ENCODE results near the gene ZMIZ1.

ZMIZ1 gene

DNA sequence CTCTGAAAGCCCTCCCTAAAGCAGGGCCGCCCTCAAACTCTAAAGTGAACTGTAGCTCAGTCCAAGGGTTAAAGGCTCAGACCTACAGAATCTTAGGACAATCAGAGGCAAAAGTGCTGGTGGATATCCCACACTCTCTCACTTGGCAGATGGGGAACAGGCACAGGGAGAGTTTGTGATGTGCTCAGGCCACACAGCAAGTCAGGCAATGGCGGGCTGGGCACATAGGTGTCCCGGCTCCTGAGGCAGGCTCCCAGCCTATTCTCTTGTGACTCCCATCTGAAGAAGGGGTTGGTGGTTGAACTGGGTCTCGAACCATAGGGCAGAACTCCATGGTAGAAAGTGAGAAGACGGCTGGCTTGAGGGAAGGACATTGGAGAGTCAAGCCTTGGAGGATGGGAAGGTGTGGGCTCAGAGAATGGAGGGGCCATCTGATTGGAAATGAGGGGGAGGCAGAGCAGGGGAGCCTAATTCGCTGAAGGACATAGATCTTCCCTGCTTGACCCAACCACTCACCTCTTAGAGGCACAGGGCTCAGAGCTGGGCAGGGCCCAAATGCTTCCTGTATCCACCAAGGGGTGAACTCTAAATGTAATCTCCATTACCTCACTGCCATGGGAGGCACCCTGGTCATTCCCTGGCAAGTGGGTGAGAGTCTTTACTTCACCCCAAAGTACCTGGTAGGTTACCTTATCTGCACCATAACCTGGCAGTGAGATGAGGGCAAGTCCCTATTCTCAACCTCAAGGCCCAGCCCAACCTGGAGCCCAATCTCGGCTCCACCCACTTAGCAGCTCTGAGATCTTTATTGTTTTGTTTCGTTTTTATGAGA lies 4.9 kb upstream of the ZMIZ1 start:
- DNase-seq (ENCODE audit: low read depth), result no peak

DNA sequence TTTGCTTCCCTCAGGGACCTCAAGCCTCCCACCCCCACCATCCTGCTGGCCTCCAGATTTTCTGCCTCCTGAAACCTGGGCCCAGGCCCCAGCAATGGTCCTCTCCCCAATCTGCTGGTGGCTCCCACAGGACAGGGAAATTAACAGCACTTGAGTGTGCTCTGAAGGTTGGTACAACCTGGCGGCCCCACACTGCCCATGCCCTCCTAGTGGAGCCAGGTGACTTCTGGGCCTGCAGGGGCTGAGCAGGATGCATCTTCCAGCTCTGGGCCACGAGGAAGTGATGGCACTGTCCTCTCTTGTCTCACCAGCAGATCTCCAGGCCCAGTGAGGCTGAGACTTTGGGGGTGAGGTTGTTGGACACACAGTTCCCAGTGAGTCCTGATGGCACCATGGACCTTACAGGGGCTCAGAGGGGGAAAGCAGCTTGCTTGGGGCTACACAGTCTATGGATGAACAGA lies 3.6 kb upstream of the ZMIZ1 start:
- no peak for DNase-seq (ENCODE audit: low read depth)

DNA sequence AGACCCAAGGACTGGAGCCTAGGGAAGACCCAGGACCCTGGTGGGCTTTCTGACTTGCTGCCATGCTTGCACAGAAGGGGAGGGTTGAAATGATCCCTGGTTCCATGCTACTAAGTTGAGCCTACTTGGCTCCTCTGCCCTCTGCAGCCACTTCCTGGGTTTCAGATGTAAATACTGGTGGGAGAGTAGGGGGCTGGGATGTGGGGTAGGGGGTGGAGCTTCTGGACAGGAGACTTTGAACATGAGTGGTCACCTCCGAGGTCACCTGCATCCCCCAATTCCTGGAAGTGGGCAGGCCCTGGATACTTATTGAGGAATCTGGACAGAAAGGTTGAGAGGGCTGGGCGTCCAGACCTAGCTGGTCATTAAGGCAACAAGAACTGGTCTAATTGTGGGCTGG lies 2.9 kb upstream of the ZMIZ1 start:
- no peak for DNase-seq (ENCODE audit: low read depth)

DNA sequence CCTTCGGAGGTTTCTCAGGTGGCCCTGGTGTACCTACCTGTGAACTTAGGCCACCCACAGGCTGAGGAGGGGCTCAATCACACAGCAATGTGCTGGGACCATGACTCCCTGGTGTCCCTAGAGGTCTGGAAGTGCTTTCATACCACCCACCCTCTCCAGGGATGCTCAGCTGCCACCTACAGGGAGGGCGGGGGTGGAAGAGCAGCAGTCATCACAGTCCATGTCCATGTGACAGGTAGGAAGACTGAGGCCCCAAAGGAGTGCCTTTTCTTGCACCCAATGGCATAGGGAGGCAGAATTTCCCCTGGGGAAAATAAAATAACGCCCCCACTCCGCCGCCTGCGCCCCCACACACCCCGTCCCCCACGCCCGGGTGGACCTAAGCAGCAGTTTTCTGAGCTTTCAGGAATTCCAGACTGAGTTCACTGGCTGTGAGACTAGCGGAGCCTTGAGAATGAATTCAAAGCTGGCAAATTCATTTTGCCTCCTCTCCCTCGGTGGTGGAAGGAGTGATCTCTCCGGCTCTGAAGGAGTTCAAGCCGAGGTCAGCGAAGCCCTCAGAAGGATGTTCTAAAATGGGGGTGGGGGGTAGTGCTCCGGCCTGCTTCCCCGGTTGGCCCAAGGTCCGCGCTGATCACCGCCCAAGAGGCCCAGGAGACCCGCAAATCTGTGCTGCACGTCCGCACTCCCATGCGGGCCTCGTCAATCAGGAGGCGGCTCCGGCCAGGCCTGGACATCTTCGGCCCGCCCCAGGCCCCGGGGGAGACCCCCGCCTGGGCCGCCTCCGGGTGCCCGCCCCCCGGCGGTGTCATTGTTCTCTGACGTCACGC lies 2.1 kb upstream of the ZMIZ1 start:
- DNase-seq (ENCODE audit: low read depth), result no peak

DNA sequence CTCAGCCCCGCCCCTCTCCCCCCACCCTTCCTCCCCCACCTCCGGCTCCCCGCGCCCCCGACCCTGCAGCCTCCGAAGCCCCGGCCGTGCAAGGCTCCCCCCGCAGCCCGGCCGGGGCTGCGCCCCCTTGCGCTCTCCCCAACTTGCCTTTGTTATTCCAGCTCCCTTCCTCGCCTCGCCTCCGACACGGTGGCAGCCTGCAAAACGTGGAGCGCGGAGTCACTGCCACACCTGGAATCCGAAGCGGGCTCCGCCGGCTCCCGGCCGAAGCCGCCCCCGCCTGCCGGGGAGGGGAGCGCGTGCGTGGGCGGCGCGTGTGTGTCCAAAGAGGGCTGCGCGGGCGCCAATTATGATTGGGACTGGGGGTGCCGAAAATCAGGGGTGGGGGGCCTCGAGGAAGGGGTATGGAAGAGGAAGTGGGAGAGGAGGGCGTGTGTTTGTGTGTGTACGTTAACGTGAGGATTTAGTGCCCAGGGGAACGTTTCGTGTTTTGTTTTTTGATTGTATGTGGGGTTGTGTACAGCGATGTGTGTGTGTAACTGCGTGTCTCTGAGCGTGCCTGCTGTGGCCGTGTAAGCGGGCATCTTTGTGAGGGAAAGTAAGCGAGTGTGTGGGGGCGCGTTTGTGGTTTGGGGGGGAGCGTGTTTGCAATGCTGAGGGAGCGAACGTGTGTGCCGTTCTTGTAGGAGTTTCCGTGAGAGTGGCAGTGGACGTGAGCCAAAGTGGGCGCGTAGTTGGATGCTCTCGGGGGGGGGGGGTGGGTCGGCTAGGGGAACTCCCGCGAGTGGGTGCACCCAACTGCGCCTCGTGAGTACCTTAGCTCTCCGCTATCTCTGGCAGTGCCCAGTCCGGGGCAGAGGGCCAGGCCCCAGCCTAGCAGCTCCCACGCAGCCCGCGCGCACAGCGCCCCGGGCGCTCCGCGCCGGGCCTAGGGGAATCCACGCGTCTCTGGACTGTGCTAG lies 1.2 kb upstream of the ZMIZ1 start:
- peak; percentile 75 for DNase-seq (ENCODE audit: low read depth)

DNA sequence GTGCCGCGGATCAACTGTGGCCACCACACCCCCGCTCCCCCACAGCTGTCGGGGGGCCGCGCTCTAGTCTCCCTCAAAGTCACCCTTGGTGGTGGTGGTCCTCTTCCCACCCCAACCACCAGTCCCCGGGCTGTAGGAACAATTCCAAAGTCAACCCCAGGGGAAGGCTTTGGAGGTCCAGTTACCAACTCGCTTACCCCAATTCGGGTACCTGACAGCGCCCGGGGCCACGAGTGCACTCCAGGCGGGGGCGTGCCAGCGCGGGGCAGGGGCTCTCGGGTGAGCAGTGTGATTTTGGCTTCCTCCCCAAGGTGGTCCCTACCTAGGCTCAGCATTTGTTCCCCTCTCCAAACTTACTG lies 584 bp upstream of the ZMIZ1 start:
- DNase-seq (ENCODE audit: low read depth), result no peak

DNA sequence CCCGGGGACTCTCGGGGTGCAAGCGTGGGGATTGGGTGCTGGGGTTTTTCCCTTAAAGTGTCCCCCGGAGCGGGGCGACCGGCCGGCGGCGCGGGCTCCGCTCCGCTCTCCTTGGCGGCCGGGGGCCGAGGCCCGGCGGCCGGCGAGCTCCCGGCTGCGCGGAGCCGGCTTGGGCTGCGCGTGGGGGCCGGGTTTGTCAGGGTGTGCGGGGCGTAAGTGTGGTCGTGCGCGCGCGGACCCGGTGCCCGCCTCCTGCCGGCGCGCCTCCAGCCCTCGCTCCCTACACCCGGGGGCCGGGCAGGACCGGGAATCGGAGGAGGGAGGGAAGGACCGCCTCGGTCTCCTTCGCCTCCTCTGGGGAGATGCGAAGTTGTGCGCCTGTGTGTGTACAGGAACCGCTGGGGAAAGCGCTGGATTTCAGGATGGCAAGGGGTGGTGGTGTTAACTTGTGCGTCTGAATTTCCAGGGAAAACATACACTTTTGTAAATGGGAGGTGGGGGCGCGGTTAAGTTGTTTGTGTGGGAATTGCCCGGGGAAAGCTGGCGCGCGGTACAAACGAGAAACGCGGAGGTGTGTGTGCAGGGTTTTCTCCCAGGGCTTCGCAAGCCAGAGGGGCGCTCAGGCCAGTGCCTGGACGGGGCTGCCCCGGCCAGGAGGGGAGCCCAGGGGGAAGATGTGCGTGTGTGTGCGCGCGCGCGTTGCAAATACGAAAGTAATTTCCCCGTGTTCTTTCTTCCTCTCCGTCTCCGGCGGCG lies 737 bp downstream of the ZMIZ1 start:
- DNase-seq (ENCODE audit: low read depth), result no peak

DNA sequence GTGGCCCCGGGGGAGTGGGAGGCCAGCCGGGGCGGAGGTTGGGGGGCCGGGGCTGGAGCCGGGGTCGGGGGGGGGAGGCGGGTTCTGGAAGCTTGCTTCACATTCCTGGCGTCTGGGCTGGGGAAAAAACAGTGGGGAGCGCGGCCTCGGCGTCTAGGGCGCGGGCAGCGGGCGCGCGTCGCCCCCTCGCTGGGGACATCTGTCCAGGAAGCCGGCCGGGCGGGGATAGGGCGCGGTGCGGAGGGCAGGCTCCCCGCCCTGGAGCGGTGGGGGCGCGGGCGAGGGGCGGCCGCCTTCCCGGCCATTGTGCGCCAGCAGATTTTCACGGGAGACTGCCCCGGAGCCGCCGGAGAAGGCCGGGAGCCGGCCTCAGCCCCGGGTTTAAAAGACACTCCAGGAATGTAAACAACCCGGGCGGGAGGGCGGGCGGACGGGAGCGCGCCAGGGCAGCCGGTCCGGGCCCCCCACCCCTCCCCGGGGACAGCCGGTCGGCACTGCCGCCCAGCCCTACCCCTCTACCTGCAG lies 1.4 kb downstream of the ZMIZ1 start:
- no peak for DNase-seq (ENCODE audit: low read depth)

DNA sequence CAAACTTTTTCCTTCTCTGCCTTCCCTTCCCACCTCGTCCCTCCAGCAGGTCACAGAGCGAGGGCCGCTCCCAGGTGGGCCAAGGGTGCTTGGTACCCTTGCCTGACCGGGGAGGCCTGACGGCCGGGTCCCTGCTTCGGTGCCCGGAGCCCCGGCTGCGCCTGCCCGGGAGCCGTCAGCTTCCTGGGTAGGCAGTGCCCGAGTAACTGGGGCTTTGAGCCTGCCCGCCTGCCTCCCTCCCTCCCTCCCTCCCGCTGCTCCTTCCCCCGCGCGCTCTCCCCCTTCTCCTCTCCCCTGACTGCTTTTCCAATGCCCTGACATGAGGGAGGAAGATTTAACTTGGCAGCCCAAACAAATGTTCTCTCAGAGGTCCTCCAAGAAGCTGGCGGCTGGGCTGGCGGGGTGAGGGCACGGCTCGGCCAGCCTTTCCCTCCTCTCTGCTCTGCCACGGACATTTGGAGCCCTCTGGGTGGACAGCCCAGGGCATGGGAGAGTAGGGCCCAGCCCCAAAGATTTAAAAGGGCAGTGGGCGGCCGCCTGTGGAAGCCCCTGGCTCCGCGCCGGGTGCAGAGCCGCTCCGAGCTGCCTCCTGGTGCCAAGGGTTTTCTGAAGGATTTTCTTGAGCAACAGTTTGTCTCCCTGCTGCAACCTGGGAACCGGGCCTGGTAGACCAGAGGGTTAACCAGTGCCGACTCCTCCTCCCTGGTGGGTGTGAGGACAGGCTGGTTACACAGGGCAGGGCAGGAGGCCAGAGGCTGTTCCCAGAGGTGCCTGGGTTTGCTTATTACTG lies 2.0 kb downstream of the ZMIZ1 start:
- DNase-seq (ENCODE audit: low read depth), result no peak

DNA sequence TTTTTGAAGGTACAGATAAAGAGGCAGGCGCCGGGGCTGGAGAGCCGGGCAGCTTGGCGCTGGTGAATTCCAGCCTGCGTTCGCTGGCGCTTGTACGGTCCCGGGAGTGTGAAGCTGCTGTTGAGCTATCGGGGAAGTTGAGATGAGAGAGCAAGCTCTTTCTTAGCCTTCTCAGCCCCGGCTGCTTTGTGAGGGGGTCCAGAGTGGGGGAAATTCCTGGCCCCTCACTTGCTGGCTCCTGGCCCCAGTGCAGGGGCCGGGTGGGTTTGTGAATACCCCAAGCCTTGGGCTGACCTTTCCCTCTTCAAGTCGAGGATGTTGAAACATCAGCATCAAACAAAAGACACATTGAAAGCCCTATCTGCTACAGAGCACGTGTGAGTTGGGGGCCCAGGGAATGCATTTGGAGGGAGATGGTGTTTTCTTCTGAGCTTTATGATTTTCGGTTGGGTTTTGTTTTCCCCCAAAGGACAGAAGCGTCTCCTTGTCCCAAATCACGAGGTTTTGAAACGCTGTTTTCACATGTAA lies 2.7 kb downstream of the ZMIZ1 start:
- DNase-seq (ENCODE audit: low read depth), result no peak

DNA sequence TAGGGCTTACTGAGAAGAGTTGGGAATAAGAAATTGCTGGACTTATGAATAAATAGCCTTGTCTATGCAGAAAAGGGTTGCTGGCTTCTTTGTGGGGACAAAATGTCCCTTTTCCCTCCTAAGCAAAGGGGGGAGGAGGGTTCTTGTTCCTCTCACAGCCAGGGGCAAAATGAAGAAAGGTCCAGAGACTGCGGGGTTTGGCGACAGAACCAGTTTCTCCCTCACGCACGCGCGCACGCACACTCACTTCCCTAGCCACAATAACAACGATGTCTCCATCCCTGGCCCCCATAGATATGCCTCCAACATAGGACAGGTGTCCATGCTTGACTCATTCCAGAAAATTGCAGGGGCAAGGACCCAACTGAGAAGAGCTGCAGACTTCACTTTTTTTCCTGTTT lies 3.3 kb downstream of the ZMIZ1 start:
- DNase-seq (ENCODE audit: low read depth), result no peak

DNA sequence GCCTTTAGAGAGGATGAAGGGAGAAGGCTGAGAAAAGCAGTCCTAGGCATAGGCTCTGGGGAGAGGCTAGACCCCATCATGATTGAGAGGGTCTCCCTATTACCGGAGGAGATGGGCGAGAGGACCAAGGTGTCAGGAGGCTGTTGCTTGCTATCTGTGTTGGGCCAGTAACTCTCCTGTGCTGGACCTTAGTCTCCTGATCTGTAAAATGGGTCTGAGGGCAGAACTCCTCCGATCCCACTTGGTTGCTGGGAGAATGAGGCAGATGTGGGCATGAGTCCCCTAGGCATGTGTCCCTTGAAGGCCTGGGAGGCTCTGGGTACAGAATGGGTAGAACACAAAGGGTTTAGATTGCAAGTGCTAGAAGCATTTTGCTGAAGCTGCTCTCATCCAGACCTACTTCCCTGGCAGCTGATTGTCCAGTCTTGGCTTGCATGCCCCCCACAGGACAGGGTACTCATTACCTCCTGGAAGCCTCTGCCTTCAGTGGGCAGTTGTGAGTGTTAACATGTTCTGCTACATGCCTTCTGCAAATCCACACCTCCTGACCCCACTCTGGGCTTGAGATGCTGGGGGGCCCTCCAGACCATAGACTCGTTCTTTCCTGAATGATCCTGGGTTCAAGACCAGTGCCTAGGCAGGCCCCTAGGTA lies 4.4 kb downstream of the ZMIZ1 start:
- no peak for DNase-seq (ENCODE audit: low read depth)

DNA sequence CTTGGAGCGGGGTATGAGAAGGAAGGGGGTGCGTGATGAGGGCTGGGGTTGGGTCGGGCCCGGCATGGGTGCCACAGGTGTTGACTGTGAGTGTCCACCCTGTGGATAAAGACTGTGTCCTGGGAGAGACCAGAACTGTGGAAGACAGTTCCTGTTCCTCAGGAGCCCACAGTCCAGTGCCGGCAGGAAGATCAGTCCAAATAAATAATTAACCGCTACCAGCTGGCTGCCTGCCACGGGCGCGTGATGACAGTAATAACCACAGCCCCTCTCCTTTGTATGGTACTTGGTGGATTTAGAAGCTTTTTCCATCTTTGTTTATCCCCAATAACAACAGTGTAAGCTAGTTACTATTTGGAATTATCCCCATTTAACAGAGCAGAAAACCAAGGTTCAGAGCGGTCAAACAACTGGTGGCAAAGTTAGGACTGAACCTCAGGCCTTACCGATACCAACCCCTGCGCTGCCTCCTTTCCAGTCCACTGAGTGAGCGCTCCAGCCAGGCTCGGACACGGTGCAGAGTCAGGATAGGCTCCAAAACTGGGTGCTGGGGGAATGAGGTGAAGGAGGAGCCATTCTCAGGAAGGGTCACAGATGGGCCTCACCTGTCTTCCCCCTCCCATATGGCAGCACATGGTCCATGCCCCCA lies 5.1 kb downstream of the ZMIZ1 start:
- DNase-seq (ENCODE audit: low read depth), result no peak

DNA sequence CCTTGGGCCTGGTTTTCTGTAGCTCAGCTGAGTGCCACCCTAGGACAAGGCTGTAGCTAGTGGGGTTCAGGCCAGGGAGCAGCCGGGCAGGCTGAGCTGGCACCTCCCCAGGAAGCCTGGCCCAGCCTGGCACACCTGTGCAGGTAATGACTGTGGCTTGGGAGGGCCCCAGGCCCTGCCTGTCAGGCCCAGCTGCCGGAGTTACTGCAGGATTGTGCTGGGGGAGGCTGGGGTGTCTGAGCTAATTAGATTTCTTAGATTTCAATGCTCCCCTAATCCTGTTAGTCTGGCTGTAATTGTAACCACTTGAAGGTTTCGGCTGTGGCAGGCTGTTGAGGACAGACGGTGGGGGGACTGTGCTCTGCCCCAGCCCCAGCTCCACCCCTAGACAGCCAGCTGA lies 6.0 kb downstream of the ZMIZ1 start:
- DNase-seq (ENCODE audit: low read depth), result no peak

DNA sequence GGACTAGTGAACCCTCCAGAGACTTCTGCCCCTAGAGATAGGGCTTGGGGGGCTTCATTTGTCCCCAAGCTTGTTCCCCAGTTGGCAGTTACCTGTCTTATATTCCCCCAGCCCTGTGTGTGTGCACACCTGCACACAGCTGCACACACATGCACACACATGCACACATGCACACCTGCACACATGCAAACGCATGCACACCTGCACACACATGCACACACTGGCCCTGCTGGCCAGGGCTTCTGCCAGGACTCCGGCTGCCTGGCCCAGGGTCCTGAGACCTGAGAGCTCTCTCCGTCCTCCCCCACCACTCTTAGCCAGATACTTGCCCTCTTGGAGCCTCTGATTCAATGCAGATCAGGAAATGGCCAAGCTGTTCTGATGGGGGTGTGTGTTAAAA lies 6.7 kb downstream of the ZMIZ1 start:
- DNase-seq (ENCODE audit: low read depth), result no peak

DNA sequence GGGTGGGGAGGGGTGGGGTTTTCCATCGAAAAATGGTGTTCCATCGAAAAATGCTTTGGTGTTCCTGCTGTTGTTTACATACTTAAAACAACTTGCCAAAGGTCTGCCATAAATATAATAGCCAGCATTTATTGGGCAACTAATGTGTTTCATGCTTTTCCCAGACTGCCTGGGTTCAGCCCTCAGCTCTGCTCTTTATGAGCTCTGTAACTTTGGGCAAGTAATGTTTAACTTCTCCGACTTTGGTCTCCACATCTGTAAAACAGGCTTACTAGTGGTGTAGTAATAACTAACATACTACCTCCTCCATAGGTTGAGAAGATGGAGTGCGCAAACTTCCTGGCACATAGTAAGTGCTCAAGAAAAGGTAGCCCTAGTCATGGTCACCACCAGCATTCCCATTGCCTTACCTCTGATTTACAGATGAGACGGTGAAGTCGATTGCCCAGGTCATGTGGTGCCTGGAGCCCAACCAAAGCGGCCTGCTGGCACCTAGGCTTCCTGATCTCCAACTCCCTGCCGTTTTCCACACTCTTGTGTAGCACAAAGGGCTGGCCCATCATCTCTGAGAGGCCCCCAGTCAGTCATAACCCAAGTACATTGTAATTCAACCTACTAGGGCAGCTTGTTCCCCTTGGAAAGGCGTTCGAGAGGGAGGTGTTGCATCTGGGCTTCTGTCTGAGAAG lies 8.9 kb downstream of the ZMIZ1 start:
- DNase-seq (ENCODE audit: low read depth), result no peak

DNA sequence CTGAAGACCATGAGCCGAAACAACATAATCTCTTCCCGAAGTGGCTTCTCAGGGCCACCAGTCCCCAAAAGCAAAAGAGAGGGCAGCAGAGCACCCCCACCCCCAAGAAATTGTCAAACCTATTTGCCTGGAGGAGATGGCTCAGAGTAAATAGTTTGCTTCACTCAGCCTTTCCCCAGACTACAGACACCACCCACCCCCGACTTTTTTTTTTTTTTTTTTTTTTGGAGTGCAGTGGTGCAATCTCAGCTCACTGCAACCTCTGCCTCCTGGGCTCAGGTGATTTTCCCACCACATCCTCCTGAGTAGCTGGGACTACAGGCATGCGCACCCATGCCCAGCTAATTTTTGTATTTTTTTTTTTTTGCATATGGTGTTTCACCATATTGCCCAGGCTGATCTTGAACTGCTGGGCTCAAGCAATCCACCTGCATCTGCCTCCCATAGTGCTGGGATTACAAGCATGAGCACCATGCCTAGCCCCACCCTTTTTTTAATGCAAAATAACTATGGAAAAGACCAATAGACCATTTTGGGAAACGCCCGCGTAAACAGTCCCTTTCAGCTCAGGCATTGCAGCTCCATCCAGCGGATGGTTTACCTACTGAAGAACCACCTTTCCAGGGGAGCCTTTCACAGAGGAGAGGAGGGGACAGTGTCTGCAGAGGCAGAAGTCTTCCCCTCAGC lies 9.7 kb downstream of the ZMIZ1 start:
- no peak for DNase-seq (ENCODE audit: low read depth)

DNA sequence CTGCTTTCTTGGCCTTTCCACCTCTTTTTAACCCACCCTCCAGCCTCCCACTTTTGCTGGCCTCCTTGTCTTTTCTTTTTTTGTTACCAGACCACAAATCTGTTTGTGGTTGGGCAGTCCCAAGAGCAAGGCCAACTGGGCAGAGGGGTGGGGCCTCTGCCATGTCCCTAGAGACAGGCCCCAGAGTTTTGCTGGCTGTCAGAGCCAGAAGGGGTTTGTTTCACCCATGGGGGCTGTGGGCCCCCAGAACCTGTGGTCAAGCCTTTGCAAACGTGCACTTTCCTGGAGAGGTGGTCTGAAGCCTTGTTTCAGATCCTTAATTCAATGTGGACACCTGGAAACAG lies 10.3 kb downstream of the ZMIZ1 start:
- DNase-seq (ENCODE audit: low read depth), result no peak
